ENCODE data around the gene SERPINB2. TPM values are rescaled to one million over a fixed set of nuclear protein-coding genes. Genes with fewer than 3 reads are reported as not detected.

SERPINB2 gene
- total and polyA plus RNA-seq, 10 of the 15 experiments (the other 5 are each of a cell fraction or from before 2014, with no cell fraction given), result 9.6 to 25.3 (median 14.0) TPM

GRCh38 chr18:63872586-63872985 lies 14.9 kb upstream of the SERPINB2 start (continued):
- no peak for TF ChIP-seq STAT3 (IDR thresholded peaks at IDR 0.05; ENCODE audit: low read depth, low read length)
- no peak for TF ChIP-seq RBBP5 (conservative IDR thresholded peaks at IDR 0.05)

GRCh38 chr18:63878343-63878742 lies 9.2 kb upstream of the SERPINB2 start:
- no peak for FAIRE-seq

GRCh38 chr18:63878925-63879324 lies 8.6 kb upstream of the SERPINB2 start:
- no peaks in the 10 kb centered on the region for H4K20me1 ChIP-seq (ENCODE audit: control insufficient read depth, insufficient read depth)
- no peak for DNase-seq (ENCODE audit: low read depth, low spot score)
- no peak overlapping the region for H3K9ac ChIP-seq (ENCODE audit: control insufficient read depth, insufficient read depth, low read length)
- no peaks in the 10 kb centered on the region for H3K79me2 ChIP-seq (ENCODE audit: control insufficient read depth, insufficient read depth, low read length)
- H3K27ac ChIP-seq (ENCODE audit: control insufficient read depth, insufficient read depth), result no peak overlapping the region
- POLR2A ChIA-PET, result interaction anchor here (0.6 kb wide), 1 partner anchor 31 kb away, joined by 4 read pairs; no protein-coding TSS in a partner anchor
- no peaks in the 10 kb centered on the region for H3K4me1 ChIP-seq (ENCODE audit: control insufficient read depth, insufficient read depth, low read length)
- no peaks in the 10 kb centered on the region for H3K9me3 ChIP-seq (replicated peaks; ENCODE audit: control insufficient read depth, insufficient read depth, low read length)
- BruUV-seq (replicated peaks), result no TSS peak
- H3K36me3 ChIP-seq (ENCODE audit: control insufficient read depth in 2 of 2, insufficient read depth in 2 of 2, low read length in 1 of 2), result no peaks in the 10 kb centered on the region
- no peak overlapping the region for H3K4me3 ChIP-seq
- 58% methylated on average over 4 of the region's 4 CpGs for WGBS (ENCODE audit: insufficient coverage, insufficient replicate concordance, low lambda C conversion rate, missing lambda C conversion rate)
- intact Hi-C loops (cut with micrococcal nuclease; ENCODE audit: unreplicated experiment) (no loop called here), in situ Hi-C loops (cut with MboI) (no loop called here)
- RAD21 ChIA-PET (ENCODE audit: unreplicated experiment), result interaction anchor here (1.4 to 1.9 kb wide), 2 partner anchors 8 to 30 kb away, joined by 6 read pairs; partner anchors contain the start of gene SERPINB2
- H2AFZ ChIP-seq (ENCODE audit: control insufficient read depth, low read depth, low read length), result no peak overlapping the region
- no peak overlapping the region for H3K4me2 ChIP-seq (ENCODE audit: control insufficient read depth, insufficient read depth)
- ATAC-seq, result no peak
- CTCF ChIA-PET, result interaction anchor here (1.5 kb wide), 1 partner anchor 12 kb away, joined by 3 read pairs; no protein-coding TSS in a partner anchor
- H3K27me3 ChIP-seq (replicated peaks in 1 of 2; ENCODE audit: control insufficient read depth in 2 of 2, insufficient read depth in 2 of 2, low read length in 1 of 2), result no peaks in the 10 kb centered on the region
- FAIRE-seq, result no peak
- SMC1A ChIA-PET (ENCODE audit: uncharacterized antibody, unreplicated experiment), result interaction anchor here (0.6 to 0.7 kb wide), 2 partner anchors 34 to 526 kb away, joined by 3 read pairs; no protein-coding TSS in a partner anchor
- no peak for TF ChIP-seq ASH2L (IDR thresholded peaks at IDR 0.05; ENCODE audit: borderline replicate concordance, low read depth)
- TF ChIP-seq MEF2B (IDR thresholded peaks at IDR 0.05; ENCODE audit: partially characterized antibody, poor library complexity, severe bottlenecking), result no peak
- no peak for TF ChIP-seq USF2 (IDR thresholded peaks at IDR 0.05; ENCODE audit: borderline replicate concordance, low read depth, low read length)
- TF ChIP-seq BCL11A (IDR thresholded peaks at IDR 0.05; ENCODE audit: low read depth, low read length), result no peak
- TF ChIP-seq, protein P1, sequence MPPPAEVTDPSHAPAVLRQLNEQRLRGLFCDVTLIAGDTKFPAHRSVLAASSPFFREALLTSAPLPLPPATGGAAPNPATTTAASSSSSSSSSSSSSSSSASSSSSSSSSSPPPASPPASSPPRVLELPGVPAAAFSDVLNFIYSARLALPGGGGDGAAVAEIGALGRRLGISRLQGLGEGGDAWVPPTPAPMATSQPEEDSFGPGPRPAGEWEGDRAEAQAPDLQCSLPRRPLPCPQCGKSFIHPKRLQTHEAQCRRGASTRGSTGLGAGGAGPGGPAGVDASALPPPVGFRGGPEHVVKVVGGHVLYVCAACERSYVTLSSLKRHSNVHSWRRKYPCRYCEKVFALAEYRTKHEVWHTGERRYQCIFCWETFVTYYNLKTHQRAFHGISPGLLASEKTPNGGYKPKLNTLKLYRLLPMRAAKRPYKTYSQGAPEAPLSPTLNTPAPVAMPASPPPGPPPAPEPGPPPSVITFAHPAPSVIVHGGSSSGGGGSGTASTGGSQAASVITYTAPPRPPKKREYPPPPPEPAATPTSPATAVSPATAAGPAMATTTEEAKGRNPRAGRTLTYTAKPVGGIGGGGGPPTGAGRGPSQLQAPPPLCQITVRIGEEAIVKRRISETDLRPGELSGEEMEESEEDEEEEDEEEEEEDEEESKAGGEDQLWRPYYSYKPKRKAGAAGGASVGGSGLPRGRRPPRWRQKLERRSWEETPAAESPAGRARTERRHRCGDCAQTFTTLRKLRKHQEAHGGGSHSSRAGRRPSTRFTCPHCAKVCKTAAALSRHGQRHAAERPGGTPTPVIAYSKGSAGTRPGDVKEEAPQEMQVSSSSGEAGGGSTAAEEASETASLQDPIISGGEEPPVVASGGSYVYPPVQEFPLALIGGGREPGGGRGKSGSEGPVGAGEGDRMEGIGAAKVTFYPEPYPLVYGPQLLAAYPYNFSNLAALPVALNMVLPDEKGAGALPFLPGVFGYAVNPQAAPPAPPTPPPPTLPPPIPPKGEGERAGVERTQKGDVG (CRISPR knock-in tag; IDR thresholded peaks at IDR 0.05), result no peak
- no peak for TF ChIP-seq FOXK2 (IDR thresholded peaks at IDR 0.05)
- no peak for TF ChIP-seq PAX5 (IDR thresholded peaks at IDR 0.05; ENCODE audit: borderline replicate concordance, low read depth, low read length)
- no peak for TF ChIP-seq IKZF2 (IDR thresholded peaks at IDR 0.05)

More at GRCh38 chr18:63878343-63878742, 9.2 kb upstream of the SERPINB2 start:
- H3K27me3 ChIP-seq (replicated peaks in 1 of 2; ENCODE audit: control insufficient read depth in 2 of 2, insufficient read depth in 2 of 2, low read length in 1 of 2), result no peaks in the 10 kb centered on the region
- TF ChIP-seq PML (IDR thresholded peaks at IDR 0.05; ENCODE audit: low read length) (no peak), RBBP5 (conservative IDR thresholded peaks at IDR 0.05) (no peak), SIX5 (IDR thresholded peaks at IDR 0.05; ENCODE audit: low read depth, low read length, severe bottlenecking) (no peak)
- H3K4me3 ChIP-seq, result no peak overlapping the region
- no peaks in the 10 kb centered on the region for H4K20me1 ChIP-seq (ENCODE audit: control insufficient read depth, insufficient read depth)
- BruUV-seq (replicated peaks), result no TSS peak
- no peaks in the 10 kb centered on the region for H3K79me2 ChIP-seq (ENCODE audit: control insufficient read depth, insufficient read depth, low read length)
- ChIA-PET CTCF (interaction anchor here (1.1 to 1.5 kb wide), 2 partner anchors 8 to 12 kb away, joined by 3 read pairs; no protein-coding TSS in a partner anchor), SMC1A (ENCODE audit: uncharacterized antibody, unreplicated experiment) (interaction anchor here (0.6 kb wide), 1 partner anchor 526 kb away, joined by 3 read pairs; no protein-coding TSS in a partner anchor), POLR2A (interaction anchor here (0.6 to 1.1 kb wide), 2 partner anchors 31 to 44 kb away, joined by 3 to 4 read pairs; no protein-coding TSS in a partner anchor), RAD21 (ENCODE audit: unreplicated experiment) (interaction anchor here (1.0 to 1.9 kb wide), 2 partner anchors 9 to 58 kb away, joined by 5 to 6 read pairs; partner anchors contain the start of gene SERPINB2)
- no peak overlapping the region for H3K27ac ChIP-seq (ENCODE audit: control insufficient read depth, insufficient read depth)
- H3K4me2 ChIP-seq (ENCODE audit: control insufficient read depth, insufficient read depth), result no peak overlapping the region
- H3K9ac ChIP-seq (ENCODE audit: control insufficient read depth, insufficient read depth, low read length), result no peak overlapping the region
- H3K4me1 ChIP-seq (ENCODE audit: control insufficient read depth, insufficient read depth, low read length), result no peaks in the 10 kb centered on the region
- no peaks in the 10 kb centered on the region for H3K36me3 ChIP-seq (ENCODE audit: control insufficient read depth in 2 of 2, insufficient read depth in 2 of 2, low read length in 1 of 2)
- DNase-seq (ENCODE audit: low read depth, low spot score), result no peak
- intact Hi-C loops (cut with micrococcal nuclease; ENCODE audit: unreplicated experiment), result no loop called here
- 76% methylated on average over 3 of the region's 3 CpGs for WGBS (ENCODE audit: insufficient coverage, insufficient replicate concordance, low lambda C conversion rate, missing lambda C conversion rate)
- no peak overlapping the region for H2AFZ ChIP-seq (ENCODE audit: control insufficient read depth, low read depth, low read length)
- no peaks in the 10 kb centered on the region for H3K9me3 ChIP-seq (replicated peaks; ENCODE audit: control insufficient read depth, insufficient read depth, low read length)
- in situ Hi-C loops (cut with MboI), result no loop called here
- ATAC-seq, result no peak

Measured in GM12878 (cell line).